Anterior cingulate cortex (tissue), 58 donors: ENCODE data around the gene GNAT3.

Source experiments
- DNase-seq, 58 donors: peaks; one replicate each; lab custom pipeline; 2025; lab: John Stamatoyannopoulos, UW

Gene GNAT3

DNA sequence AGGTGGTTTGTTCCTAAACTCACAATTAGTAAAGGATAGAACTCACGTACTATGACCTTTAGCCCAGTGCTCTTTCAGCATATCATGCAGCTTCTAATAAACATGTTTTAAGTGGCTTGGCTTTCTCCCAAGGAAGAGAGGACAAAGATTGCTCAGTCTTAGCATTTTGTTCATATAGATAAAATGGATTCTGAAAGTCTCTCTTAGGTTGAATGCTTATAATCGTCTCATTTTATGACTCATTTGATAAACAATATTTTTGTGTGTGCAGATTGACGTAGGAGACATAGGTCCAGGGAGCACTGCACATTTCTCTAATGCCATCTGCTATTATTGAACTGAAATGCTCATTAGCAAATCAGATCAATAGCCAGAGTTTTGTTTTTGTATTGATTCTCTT is 44.8 kb downstream of the GNAT3 start:
- no peak for DNase-seq

DNA sequence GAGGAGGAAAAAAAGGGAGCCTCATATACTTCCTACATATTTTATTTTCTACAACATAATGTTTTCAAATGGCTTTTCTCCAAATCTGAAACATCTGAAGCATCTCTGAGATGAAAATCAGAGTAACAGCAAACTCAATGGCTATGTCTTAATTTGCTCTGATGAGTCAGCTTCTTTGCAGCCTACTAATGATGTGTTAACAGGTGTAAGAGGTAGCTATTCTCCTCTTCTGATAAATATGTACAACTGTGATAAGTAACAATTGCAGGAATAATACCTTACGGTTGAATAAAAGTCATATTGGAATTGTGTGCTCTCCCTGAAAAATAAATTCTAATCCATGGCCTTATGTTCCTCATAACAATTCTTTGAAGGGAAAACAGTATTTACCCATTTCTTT is 45.2 kb downstream of the GNAT3 start:
- no peak for DNase-seq

GRCh38 chr7:80464211-80464610 is 47.7 kb downstream of the GNAT3 start:
- DNase-seq: no peak

- no peak for DNase-seq
Measured at GRCh38 chr7:80463272-80463920, 48.5 kb downstream of the GNAT3 start.

DNA sequence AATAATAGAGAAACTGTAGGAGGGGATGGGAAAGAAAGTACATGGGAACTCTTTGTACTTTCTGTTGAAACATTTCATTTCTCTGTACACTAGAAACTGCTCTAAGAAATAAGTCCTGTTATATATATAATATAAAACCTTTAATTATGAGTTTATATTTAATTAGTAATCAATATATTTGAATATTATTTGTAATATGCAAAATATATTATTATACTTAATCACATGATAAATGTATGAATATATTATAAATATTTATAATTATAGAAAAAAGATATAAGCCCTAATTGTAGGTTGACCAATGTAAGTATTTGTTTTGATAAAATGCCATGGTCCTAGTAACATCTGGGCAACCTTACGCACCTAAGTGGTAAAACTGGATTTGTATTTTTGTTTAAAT is 51.0 kb downstream of the GNAT3 start:
- no peak for DNase-seq

GRCh38 chr7:80459776-80460510 is 51.9 kb downstream of the GNAT3 start:
- no peak for DNase-seq

DNA sequence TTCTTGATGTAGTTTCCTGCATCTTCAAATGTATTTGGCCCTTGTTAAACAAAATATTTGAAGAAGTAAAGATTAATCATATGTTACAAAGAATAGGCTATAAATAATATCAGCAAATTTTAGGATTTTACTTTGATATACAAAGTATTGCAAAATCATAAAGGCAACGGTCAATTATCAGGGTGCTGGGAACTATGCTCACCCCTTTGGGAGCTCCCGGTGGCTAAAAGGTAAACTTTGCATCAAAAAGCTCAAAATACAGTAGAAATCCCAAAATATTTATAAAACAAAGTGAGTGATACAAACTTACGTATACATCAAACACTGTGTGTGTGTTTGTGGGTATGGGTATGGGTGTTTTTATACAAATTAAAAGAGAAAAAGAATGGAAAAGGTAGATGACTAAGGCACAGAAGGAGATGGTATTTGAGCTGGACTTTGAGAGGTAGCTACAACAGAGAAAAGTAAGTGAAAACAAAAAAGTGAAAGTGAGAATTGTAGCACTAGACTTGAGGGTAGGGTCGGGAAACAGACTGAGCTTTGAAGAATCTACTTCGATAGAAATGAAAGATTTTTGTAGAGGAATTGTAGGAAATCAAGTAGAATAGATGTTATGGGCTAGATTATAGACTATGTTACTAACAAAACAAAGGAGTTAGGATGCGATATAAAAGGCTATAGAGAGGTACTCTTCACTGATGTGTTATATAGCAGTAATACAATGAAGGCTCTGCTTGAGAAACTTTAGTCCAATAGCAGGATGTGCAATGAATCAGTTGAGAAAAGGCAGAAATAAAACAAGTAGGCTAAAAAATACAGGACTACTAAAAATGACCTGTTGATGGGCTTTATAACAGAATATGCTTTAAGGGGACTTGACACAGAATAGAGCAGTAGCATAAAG is 52.8 kb downstream of the GNAT3 start:
- no peak for DNase-seq

DNA sequence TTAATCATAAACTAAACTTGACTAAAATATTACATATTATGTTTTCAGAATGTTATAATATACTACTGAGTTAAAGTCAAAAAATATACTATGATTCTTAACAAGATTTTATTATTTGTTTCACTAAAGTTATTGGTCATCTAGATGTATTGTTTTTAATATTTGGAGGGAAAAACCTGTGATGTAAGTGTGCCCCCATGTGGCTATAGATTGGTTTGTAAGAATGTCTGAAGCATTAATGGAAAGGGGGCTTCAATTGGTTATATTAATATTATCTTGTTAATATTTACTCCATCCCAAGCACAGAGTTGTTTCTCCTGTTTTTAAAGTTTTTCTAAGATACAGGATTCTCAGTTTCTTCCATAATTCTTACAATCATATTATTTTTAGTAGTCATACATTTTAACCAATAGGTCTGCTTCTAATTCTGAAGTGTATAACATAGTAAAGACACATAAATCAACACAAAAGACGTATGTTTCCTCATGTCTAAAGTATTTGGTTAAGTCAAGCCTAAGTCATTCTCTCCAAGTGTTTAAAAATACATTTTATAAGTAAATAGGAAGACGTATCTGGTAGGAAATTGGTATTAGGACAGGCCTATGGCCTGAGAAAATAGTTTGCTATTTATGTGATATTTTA is 58.0 kb downstream of the GNAT3 start:
- DNase-seq: no peak

DNA sequence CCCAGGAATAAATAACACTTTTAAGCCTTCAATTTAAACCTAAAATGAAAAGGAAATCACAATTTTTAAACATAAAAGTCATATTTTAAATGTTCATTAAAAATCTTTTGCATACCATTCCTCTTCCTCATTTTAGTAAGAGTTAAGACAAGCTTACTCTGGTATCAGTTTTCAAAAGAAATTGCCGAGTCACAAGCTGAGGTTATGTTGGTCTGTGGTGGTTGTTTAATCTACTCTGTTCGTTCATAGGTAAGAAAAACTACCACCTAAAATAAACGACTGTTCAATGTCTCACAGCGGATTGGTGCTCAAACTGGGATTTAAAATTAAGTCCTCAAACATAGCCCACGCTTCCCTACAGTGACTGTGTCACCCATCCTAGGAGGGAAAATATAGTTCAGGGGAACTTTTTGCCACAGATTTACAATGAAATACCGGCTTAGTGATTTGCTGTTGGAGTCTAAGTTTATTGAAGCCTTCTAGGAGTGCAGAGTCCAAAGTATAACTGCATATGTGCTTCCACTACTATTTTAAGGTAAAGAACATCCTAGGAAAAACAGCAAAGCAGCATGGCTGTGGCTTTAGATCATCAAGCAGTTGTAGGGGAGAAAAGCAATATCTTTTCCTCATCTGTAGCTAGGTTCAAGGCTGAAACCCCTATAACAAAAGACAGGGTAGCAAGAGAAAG is 61.1 kb downstream of the GNAT3 start:
- no peak for DNase-seq

- DNase-seq: no peak
Measured at GRCh38 chr7:80449836-80450235, 62.0 kb downstream of the GNAT3 start.

DNA sequence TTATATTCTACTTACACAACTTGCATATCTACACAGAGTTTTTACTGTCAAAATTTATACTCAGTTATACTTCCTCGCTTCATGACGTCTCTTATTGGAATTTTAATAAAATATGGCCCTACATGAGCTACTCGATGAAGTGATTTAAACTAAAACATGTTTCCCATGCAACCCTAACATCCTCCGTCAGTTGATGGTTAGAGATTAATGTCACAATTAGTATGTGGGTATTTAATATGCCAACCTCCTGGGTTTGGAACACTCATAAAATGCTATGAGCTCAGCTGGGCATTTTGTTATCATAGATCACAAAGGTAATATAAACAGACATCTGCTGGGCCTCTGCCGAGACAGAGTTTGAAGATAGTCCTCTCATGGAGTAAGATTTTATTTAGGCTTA is 66.5 kb downstream of the GNAT3 start:
- DNase-seq: no peak

DNA sequence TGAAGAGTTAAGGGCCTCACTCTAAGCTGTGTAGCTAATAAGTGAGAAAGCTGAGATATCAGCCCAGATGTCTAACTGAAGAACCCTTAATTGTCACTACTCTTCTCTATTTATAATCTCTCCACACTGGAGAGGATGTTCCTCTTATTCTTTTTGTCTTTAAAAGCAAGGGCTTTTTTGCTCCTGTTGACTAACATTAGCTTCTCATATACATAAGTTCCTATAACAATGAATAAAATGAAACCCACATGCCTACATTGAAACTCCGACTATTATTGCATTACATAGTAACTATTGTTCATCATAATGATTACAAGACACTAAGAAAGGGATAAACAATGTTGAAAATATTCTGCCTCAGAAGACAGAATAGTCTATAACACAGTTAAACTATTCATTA is 67.1 kb downstream of the GNAT3 start:
- DNase-seq: no peak

DNA sequence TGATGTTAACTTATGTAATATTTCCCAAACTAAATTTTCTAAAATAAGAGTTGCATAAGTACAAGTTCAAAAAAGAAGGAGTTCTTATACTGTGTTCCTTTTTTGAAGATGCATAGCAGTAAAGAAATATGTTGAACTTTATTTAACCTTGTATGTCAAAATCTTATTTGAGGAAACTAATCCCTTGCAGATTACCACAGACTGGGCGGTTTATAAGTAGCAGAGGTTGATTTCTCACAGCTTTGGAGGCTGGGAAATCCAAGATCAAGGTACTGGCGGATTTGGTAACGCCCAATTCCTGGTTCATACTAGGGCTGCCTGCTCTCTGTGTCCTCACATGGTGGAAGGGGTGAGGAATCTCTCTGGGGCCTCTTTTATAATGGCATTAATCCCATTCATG is 68.5 kb downstream of the GNAT3 start:
- no peak for DNase-seq

DNA sequence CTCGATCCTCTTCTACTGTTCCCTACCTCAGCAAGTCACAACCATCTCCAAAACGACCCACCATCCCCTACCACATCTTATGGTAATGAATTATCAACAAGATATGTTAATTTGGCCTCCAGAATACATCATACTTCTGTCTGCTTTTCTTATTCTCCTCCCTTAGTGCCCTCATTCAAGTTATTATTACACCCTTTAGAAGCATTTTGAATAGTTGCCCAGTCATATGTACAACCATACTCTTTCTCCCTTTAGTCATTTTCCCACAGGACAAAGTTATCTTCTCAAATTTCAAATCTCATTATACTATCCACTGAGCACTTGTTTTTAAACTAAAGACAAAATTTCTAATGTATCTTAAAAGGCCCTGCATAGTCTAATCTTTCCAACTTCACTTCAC is 71.0 kb downstream of the GNAT3 start:
- DNase-seq: no peak

DNA sequence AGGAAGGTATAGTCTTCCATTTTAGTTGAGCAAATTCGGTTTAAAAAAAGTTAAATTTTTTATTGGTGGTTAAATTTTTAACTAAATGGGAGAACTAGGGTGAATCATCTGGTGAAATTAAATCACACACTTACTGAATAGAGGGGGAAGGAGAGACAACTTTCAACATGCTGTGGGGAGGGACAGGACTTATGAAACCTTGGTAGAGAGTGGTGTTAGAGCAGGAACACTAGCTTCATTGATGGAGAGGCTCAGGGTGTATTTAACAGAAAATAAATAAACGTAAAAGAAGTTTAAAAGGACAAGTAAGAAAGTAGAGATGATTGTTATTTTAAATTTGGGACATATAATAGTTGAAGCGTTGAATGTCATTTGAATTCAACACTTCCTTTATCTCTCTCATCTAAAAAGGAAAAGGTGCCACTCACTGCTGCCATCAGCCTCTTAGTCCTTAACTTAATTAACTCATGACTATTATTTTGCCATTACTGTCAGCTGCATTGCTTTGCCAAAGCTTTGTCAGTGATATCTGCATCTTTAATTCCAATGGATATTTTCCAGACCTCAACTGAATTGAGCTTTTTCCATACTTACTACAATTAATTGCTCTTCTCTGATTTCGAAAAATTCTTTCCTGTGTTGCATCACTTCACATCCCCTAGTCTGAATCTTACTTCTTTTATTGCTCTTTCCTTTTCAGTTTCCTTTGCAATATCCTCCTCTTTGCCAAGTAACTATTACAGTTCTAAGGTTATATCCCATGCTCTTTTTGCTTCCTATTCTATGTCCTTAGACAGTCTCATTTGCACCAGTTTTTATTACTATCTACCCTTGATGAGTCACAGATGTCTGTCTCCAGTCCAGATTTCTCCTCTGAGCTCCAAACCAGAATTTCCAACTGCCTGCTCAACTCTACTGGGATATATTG is 71.7 kb downstream of the GNAT3 start:
- DNase-seq: no peak

DNA sequence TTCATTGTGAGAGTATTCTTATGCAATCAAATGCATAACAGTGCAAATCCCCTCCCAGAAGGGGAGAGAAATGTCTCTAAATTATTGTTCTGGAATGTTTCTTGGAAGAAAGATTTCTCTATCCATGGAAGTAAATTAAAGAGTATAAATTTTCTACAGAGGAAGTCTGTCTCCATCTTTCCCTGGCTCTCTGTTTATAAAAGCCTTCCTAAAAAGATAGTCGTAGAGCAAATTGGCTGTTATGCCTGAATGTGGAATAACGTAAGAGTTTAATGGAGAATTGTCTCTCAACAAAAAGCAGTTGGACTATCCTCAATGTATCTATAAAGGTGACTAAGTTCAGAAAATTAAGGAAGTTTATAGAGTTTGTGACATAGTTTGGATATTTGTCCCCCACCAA is 76.3 kb downstream of the GNAT3 start:
- no peak for DNase-seq

DNA sequence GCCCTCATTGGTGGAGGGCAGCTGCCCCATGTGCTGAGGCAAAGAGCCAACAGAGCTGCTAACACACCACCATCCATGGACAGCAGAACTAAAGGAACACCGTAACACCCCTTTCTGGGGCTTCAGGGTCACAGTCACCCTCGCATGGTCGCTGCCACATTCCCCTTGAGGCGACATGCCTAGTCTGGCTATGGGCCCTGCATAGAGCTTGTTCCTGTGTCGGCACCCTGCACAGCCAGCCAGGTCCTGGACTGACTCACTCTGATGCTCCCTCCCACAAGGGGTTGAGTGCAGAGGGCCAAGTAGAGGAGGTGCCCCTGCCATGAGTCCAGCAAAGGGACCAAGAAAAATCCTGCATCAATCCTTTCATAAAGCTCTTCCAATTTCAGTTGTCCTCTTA is 77.8 kb downstream of the GNAT3 start:
- no peak for DNase-seq

GRCh38 chr7:80432166-80432565 is 79.7 kb downstream of the GNAT3 start:
- no peak for DNase-seq

DNA sequence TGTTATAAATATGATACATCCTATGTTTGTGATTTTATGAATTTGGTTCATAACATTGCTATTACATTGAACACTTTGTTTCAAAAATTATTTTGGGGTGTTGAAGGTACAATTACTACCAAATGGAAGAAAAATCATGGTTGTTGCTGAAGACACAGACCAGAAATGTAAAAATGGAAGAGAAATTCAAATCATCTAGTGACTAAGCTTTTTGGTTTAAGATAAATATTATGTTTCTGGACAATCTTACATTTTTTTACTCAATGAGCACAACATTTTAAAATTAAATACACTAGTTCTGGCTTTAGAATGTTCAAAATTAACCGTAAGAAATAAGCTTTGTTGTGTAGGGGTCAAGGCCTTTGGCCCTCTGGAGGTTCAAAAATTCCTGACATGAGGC is 82.7 kb downstream of the GNAT3 start:
- DNase-seq: no peak
